ENCODE measurements around the gene DYNC2I2.
"Not testable (repeated sequence)": the region's sequence is repeated elsewhere in the genome, so short reads cannot be mapped to it uniquely, and the experiment has no call there.

The DYNC2I2 gene

DNA sequence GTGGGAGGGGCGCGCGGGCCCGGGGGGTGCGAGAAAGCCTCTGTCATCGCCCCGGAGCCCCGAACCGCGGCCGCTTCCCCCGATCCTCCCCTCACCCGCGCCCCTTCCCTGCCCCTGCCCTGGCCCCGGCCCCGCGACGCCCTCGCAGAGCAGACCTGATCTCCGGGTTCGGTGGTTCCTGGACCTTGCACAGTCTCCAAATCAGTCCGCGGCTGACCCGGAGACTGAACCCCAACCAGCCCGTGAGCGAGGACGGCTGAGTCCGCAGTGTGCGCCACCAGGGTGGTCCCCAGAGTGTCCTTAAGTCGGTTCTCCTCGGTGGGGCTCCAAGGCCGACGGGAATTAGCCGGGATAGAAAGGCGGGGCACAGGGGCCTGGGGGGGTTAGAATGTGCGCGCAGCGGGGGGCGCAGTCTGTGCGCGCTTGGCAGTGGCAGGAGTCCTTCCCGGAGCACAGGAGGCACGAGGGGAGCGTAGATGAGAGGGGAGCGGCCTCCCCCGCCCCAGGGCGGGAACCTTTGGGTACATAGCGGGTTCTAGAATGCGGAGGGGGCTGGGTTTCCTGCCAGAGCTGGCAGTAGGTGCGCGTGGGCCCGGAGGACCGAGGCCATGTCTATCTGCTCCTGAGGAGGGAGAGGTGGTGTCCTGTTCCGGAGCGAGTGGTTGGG is 46.4 kb upstream of the DYNC2I2 start:
- Histone ChIP-seq H3K9me3 (no peaks in the 10 kb centered on the region), H3K36me3 (no peaks in the 10 kb centered on the region), H3K27ac (peak overlapping the region; percentile 56), H3K4me1 (ENCODE audit: control insufficient read depth in 1 of 2, insufficient read depth in 1 of 2, low read depth in 1 of 2, low read length in 1 of 2) (peaks cover 11 to 20% of the 10 kb centered on the region in 2 experiments), H3K27me3 (peaks cover 20% of the 10 kb centered on the region), H3K4me3 (ENCODE audit: low read depth in 1 of 2, low read length in 1 of 2) (peak overlapping the region; percentile 64 to 92)
- TF ChIP-seq, protein P1, sequence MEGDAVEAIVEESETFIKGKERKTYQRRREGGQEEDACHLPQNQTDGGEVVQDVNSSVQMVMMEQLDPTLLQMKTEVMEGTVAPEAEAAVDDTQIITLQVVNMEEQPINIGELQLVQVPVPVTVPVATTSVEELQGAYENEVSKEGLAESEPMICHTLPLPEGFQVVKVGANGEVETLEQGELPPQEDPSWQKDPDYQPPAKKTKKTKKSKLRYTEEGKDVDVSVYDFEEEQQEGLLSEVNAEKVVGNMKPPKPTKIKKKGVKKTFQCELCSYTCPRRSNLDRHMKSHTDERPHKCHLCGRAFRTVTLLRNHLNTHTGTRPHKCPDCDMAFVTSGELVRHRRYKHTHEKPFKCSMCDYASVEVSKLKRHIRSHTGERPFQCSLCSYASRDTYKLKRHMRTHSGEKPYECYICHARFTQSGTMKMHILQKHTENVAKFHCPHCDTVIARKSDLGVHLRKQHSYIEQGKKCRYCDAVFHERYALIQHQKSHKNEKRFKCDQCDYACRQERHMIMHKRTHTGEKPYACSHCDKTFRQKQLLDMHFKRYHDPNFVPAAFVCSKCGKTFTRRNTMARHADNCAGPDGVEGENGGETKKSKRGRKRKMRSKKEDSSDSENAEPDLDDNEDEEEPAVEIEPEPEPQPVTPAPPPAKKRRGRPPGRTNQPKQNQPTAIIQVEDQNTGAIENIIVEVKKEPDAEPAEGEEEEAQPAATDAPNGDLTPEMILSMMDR (IDR thresholded peaks at IDR 0.05), result no peak

DNA sequence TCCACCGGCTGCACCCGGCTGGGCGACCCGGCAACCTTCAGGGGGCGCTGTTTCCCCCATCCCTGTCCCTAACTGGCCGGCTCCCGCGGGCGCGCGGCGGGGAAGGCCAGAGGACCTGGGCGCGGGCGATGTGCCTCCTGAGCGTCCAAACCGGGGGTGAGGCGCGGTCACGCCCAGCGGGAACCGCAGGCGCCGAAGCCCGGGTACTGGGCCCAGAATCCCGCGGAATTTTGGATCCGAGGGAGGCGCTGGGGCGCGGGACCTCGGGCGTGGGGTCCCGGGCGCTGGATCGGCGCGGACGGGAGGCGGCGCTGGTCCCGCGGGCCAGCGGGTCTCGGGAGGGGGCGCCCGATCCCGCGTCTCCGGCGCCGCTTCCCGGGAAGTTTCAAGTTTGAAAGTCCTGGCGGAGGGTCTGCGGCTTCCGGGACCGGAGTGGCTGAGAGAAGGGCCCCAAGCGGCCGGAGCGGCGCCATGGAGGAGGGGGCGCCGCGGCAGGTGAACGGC is 45.9 kb upstream of the DYNC2I2 start, which contains the start of gene PKN3:
PKN3 (plus strand) TSS at position 59 of the 504 bp plus-strand sequence; CDS start at position 472, 413 bp downstream.
- no peaks in the 10 kb centered on the region for H3K9me3 ChIP-seq

DNA sequence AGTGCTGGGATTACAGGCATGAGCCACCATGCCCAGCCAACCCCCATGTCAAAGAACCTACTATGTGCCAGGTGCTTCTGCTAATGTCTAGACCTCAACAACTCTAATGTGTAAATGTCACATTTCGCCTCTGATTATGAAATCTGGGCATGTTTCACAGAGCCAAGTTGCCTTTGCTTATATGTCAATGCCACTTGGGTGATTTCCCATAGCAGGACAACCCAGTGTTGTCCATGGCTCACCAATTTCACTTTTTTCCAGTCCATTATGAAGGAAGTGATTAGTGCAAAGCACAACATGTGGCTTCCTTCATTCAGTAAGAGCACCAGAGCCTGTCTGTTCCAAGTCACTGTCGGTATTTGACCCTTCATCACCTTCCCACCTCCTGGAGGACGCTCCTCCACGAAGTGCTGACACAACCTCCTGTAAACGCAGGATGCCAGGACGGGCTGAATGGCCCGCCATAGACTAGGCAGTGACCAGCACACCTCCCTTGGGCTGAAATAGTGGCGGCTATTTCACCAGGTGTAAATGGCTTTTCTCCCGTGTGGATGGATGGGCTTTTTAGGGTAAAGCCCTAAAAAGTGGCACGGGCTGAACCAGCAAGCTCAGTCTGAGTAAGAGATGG is 44.7 kb upstream of the DYNC2I2 start:
- H3K4me1 ChIP-seq (ENCODE audit: control insufficient read depth in 1 of 2, insufficient read depth in 1 of 2, low read depth in 1 of 2, low read length in 1 of 2), result peaks cover 11 to 20% of the 10 kb centered on the region in 2 experiments
- TF ChIP-seq, protein P1 (IDR thresholded peaks at IDR 0.05), result no peak
- H3K27ac ChIP-seq, result no peak overlapping the region
- H3K4me3 ChIP-seq (ENCODE audit: low read depth in 1 of 2, low read length in 1 of 2), result no peak overlapping the region
- H3K27me3 ChIP-seq, result peaks cover 20% of the 10 kb centered on the region
- peaks cover 6% of the 10 kb centered on the region for H3K36me3 ChIP-seq
- H3K9me3 ChIP-seq, result no peaks in the 10 kb centered on the region

More for the DNA sequence above, 45.9 kb upstream of the DYNC2I2 start, which contains the start of gene PKN3:
- H3K4me3 ChIP-seq (ENCODE audit: low read depth in 1 of 2, low read length in 1 of 2), result peak within 1 kb of the TSS; percentile 64 to 92
- peak within 1 kb of the TSS; percentile 56 for H3K27ac ChIP-seq
- H3K4me1 ChIP-seq (ENCODE audit: control insufficient read depth in 1 of 2, insufficient read depth in 1 of 2, low read depth in 1 of 2, low read length in 1 of 2), result peaks cover 11 to 20% of the 10 kb centered on the region in 2 experiments
- TF ChIP-seq, protein P1 (IDR thresholded peaks at IDR 0.05), result peak; percentile 78
- no peaks in the 10 kb centered on the region for H3K36me3 ChIP-seq
- H3K27me3 ChIP-seq, result peaks cover 20% of the 10 kb centered on the region

- not testable (repeated sequence) for H3K27ac ChIP-seq; H3K4me3 ChIP-seq (ENCODE audit: low read depth in 1 of 2, low read length in 1 of 2); H3K9me3 ChIP-seq
- H3K27me3 ChIP-seq, result peaks cover 20% of the 10 kb centered on the region
- peaks cover 11 to 20% of the 10 kb centered on the region in 2 experiments for H3K4me1 ChIP-seq (ENCODE audit: control insufficient read depth in 1 of 2, insufficient read depth in 1 of 2, low read depth in 1 of 2, low read length in 1 of 2)
- peaks cover 21% of the 10 kb centered on the region for H3K36me3 ChIP-seq
Measured at GRCh38 chr9:128699096-128699795, 42.6 kb upstream of the DYNC2I2 start.

GRCh38 chr9:128696923-128697707 is 40.5 kb upstream of the DYNC2I2 start:
- no peak overlapping the region for H3K27ac ChIP-seq
- peaks cover 41% of the 10 kb centered on the region for H3K36me3 ChIP-seq
- no peak overlapping the region for H3K4me3 ChIP-seq (ENCODE audit: low read depth in 1 of 2, low read length in 1 of 2)
- no peaks in the 10 kb centered on the region for H3K9me3 ChIP-seq
- peaks cover 2% of the 10 kb centered on the region for H3K27me3 ChIP-seq
- H3K4me1 ChIP-seq (ENCODE audit: control insufficient read depth in 1 of 2, insufficient read depth in 1 of 2, low read depth in 1 of 2, low read length in 1 of 2), result peaks cover 2% of the 10 kb centered on the region in 2 experiments
- TF ChIP-seq, protein P1 (IDR thresholded peaks at IDR 0.05), result no peak
